Measurements from ENCODE around the gene WNT2. TPM values are rescaled to one million over a fixed set of nuclear protein-coding genes. Genes with fewer than 3 reads are reported as not detected.
A peak's percentile ranks its signal among the peaks of the same experiment; 100 is the strongest.

The WNT2 gene
- total and polyA plus RNA-seq, 10 of the 15 experiments (the other 5 are each of a cell fraction or from before 2014, with no cell fraction given), result 0.07 to 0.34 (median 0.19) TPM

DNA sequence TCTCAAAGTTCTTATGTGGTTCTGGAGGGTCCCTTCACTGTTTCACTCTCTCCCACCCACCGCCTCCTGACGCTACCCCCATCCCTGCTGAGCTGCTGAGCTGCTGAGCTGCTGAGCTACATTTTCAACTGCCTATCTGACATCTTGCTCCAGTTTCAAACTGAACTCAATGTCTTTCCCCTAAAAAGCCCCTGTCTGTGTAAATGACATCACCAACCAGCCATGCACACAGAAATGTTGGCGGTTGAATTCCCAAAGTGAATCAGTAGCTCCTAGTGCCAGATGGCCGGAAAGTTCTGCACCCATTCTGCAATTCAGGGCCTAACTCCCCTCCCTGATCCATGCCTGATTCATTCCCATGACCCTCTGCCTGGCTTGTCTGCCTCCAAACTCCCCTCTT lies 71.2 kb downstream of the WNT2 start:
- DNase-seq (ENCODE audit: low read depth, low spot score) (peak; percentile 35), FAIRE-seq (no peak), ATAC-seq (peak; percentile 84)
- ChIA-PET RAD21 (ENCODE audit: unreplicated experiment) (interaction anchor here (0.7 to 5.2 kb wide), 14 partner anchors 9 to 240 kb away, joined by 3 to 47 read pairs (median 6); no protein-coding TSS in a partner anchor), SMC1A (ENCODE audit: uncharacterized antibody, unreplicated experiment) (interaction anchor here (0.8 to 4.6 kb wide), 15 partner anchors 9 to 184 kb away, joined by 3 to 39 read pairs (median 6); no protein-coding TSS in a partner anchor), POLR2A (interaction anchor here (0.7 to 4.4 kb wide), 7 partner anchors 8 to 96 kb away, joined by 3 to 25 read pairs (median 9); no protein-coding TSS in a partner anchor), CTCF (interaction anchor here (0.5 to 1.6 kb wide), 10 partner anchors 8 to 464 kb away, joined by 3 to 7 read pairs (median 3); no protein-coding TSS in a partner anchor)
- Histone ChIP-seq H3K27ac (ENCODE audit: control insufficient read depth, insufficient read depth) (no peak overlapping the region), H3K4me2 (ENCODE audit: control insufficient read depth, insufficient read depth) (no peak overlapping the region), H2AFZ (ENCODE audit: control insufficient read depth, low read depth, low read length) (peak overlapping the region; percentile 16), H3K9ac (ENCODE audit: control insufficient read depth, insufficient read depth, low read length) (no peak overlapping the region), H4K20me1 (ENCODE audit: control insufficient read depth, insufficient read depth) (no peaks in the 10 kb centered on the region), H3K4me3 (no peak overlapping the region), H3K27me3 (replicated peaks in 1 of 2; ENCODE audit: control insufficient read depth in 2 of 2, insufficient read depth in 2 of 2, low read length in 1 of 2) (no peaks in the 10 kb centered on the region), H3K9me3 (replicated peaks; ENCODE audit: control insufficient read depth, insufficient read depth, low read length) (no peaks in the 10 kb centered on the region), H3K4me1 (ENCODE audit: control insufficient read depth, insufficient read depth, low read length) (peaks cover 4% of the 10 kb centered on the region), H3K79me2 (ENCODE audit: control insufficient read depth, insufficient read depth, low read length) (no peaks in the 10 kb centered on the region), H3K36me3 (ENCODE audit: control insufficient read depth in 2 of 2, insufficient read depth in 2 of 2, low read length in 1 of 2) (no peaks in the 10 kb centered on the region)
- no TSS peak for BruUV-seq (replicated peaks)
- in situ Hi-C loops (cut with MboI) (no loop called here), intact Hi-C loops (cut with micrococcal nuclease; ENCODE audit: unreplicated experiment) (loop anchor here (5.0 kb wide), 1 partner anchor 34 kb away; no protein-coding TSS in a partner anchor)
- WGBS (ENCODE audit: insufficient coverage, insufficient replicate concordance, low lambda C conversion rate, missing lambda C conversion rate), result 15% methylated on average over 4 of the region's 4 CpGs
- TF ChIP-seq, protein P1, sequence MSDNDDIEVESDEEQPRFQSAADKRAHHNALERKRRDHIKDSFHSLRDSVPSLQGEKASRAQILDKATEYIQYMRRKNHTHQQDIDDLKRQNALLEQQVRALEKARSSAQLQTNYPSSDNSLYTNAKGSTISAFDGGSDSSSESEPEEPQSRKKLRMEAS (IDR thresholded peaks at IDR 0.05; ENCODE audit: low read depth, low read length), result no peak
- TF ChIP-seq TAF1 (IDR thresholded peaks at IDR 0.05; ENCODE audit: borderline replicate concordance, low read depth, low read length) (no peak), BMI1 (IDR thresholded peaks at IDR 0.05; ENCODE audit: borderline replicate concordance) (no peak), RAD51 (IDR thresholded peaks at IDR 0.05) (no peak), PAX5 (IDR thresholded peaks at IDR 0.05; ENCODE audit: borderline replicate concordance, low read depth, low read length) (peak; percentile 70; the same call in 1 of the 2 replicates), CEBPB (IDR thresholded peaks at IDR 0.05; ENCODE audit: borderline replicate concordance in 1 of 2, low read depth in 2 of 2, low read length in 2 of 2) (peak in 1 of 2 experiments; percentile 61; a peak in 1 of 4 replicates), CHD4 (IDR thresholded peaks at IDR 0.05) (no peak), BHLHE40 (IDR thresholded peaks at IDR 0.05; ENCODE audit: borderline replicate concordance in 1 of 2, low read depth in 2 of 2, low read length in 1 of 2) (no peak), NRF1 (conservative IDR thresholded peaks at IDR 0.05; ENCODE audit: low read depth, low read length) (no peak), TCF3 (IDR thresholded peaks at IDR 0.05; ENCODE audit: borderline replicate concordance, insufficient read depth, low read depth, low read length) (no peak), GATAD2B (conservative IDR thresholded peaks at IDR 0.05; ENCODE audit: low read depth) (no peak), ZNF24 (IDR thresholded peaks at IDR 0.05) (peak; percentile 71), EP300 (IDR thresholded peaks at IDR 0.05; ENCODE audit: borderline replicate concordance in 1 of 2, control insufficient read depth in 1 of 2, low read depth in 2 of 2, low read length in 2 of 2) (peak in 1 of 2 experiments; percentile 49; a peak in 1 of 4 replicates), RB1 (IDR thresholded peaks at IDR 0.05; ENCODE audit: borderline replicate concordance) (no peak), ZNF207 (IDR thresholded peaks at IDR 0.05; ENCODE audit: borderline replicate concordance) (no peak), ZNF274 (IDR thresholded peaks at IDR 0.05; ENCODE audit: insufficient read depth, insufficient read length) (no peak), TCF7 (IDR thresholded peaks at IDR 0.05; ENCODE audit: borderline replicate concordance) (no peak), CBX5 (IDR thresholded peaks at IDR 0.05; ENCODE audit: low read depth) (no peak), BRCA1 (IDR thresholded peaks at IDR 0.05; ENCODE audit: low read depth, low read length) (no peak)
- TF ChIP-seq, protein P2, sequence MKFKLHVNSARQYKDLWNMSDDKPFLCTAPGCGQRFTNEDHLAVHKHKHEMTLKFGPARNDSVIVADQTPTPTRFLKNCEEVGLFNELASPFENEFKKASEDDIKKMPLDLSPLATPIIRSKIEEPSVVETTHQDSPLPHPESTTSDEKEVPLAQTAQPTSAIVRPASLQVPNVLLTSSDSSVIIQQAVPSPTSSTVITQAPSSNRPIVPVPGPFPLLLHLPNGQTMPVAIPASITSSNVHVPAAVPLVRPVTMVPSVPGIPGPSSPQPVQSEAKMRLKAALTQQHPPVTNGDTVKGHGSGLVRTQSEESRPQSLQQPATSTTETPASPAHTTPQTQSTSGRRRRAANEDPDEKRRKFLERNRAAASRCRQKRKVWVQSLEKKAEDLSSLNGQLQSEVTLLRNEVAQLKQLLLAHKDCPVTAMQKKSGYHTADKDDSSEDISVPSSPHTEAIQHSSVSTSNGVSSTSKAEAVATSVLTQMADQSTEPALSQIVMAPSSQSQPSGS (IDR thresholded peaks at IDR 0.05; ENCODE audit: low read length), result peak; percentile 96
- TF ChIP-seq, protein P3, sequence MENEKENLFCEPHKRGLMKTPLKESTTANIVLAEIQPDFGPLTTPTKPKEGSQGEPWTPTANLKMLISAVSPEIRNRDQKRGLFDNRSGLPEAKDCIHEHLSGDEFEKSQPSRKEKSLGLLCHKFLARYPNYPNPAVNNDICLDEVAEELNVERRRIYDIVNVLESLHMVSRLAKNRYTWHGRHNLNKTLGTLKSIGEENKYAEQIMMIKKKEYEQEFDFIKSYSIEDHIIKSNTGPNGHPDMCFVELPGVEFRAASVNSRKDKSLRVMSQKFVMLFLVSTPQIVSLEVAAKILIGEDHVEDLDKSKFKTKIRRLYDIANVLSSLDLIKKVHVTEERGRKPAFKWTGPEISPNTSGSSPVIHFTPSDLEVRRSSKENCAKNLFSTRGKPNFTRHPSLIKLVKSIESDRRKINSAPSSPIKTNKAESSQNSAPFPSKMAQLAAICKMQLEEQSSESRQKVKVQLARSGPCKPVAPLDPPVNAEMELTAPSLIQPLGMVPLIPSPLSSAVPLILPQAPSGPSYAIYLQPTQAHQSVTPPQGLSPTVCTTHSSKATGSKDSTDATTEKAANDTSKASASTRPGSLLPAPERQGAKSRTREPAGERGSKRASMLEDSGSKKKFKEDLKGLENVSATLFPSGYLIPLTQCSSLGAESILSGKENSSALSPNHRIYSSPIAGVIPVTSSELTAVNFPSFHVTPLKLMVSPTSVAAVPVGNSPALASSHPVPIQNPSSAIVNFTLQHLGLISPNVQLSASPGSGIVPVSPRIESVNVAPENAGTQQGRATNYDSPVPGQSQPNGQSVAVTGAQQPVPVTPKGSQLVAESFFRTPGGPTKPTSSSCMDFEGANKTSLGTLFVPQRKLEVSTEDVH (IDR thresholded peaks at IDR 0.05; ENCODE audit: low read depth, partially characterized antibody), result no peak

Measured in GM12878 (cell line).